PC-9 (cell line): Measurements from ENCODE around the gene EPB41L2.

Experiments used
- CTCF ChIP-seq: fragments of 200-600 bp; sonication (generic); conservative IDR thresholded peaks from 2 replicates; pipeline ENCODE4 v1.6.1; 2017; ENCODE audit warnings: mixed run types, antibody characterized with exemption, mild to moderate bottlenecking, moderate library complexity
- EZH2 ChIP-seq: fragments of 200-600 bp; sonication (generic); IDR thresholded peaks from 2 replicates; pipeline ENCODE4 v1.8.0; 2017; ENCODE audit warnings: antibody characterized with exemption, low read depth

- TF ChIP-seq EZH2 (no peak), CTCF (no peak)
These were observed 231.4 kb downstream of the EPB41L2 start for GRCh38 chr6:130831607-130832006.
